GM21619 (cell line): ENCODE results near the gene PRR12.

Experiments used
- ATAC-seq: cut with Tn5 transposase; IDR thresholded peaks from one replicate; pipeline ENCODE4 v1.9.1; 2021; ENCODE audit not compliant: unreplicated experiment

PRR12 gene

DNA sequence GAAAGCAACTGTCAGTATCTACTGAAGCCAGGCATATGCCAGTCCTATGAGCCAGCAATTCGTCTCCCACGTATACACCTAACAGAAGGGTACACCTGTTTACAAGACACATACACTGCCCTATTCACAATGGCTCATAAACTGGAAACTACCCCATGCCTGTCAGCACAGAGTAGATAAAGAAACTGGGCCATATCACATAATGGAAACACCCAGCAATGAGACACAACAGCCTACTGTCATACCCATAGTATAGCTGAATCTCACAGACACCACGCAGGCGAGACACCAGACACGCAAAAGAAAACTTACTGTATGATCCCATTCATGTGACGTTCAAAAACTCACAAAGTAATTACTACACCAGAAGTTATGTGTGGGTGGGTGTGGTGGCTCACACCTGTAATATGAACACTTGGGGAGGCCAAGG, 26.4 kb upstream of the PRR12 start:
- no peak for ATAC-seq

GRCh38 chr19:49565261-49565660, 25.7 kb upstream of the PRR12 start:
- ATAC-seq: no peak

DNA sequence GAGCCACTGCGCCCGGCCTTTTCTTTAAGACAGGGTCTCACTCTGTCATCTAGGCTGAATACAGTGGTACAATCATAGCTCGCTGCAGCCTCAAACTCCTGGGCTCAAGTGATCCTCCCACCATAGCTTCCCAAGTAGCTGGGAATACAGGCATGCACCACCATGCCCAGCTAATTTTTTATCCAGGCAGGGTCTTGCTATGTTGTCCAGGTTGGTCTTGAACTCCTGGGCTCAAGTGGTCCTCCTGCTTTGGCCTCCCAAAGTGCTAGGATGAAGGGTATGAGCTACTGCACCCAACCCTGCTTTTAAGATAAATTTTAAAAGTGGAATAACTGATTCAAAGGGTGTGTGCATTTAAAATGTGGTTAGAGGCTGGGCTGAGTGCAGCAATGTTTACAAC, 24.7 kb upstream of the PRR12 start:
- ATAC-seq: no peak

- ATAC-seq: no peak
These were observed 23.0 kb upstream of the PRR12 start for GRCh38 chr19:49567861-49568441.

DNA sequence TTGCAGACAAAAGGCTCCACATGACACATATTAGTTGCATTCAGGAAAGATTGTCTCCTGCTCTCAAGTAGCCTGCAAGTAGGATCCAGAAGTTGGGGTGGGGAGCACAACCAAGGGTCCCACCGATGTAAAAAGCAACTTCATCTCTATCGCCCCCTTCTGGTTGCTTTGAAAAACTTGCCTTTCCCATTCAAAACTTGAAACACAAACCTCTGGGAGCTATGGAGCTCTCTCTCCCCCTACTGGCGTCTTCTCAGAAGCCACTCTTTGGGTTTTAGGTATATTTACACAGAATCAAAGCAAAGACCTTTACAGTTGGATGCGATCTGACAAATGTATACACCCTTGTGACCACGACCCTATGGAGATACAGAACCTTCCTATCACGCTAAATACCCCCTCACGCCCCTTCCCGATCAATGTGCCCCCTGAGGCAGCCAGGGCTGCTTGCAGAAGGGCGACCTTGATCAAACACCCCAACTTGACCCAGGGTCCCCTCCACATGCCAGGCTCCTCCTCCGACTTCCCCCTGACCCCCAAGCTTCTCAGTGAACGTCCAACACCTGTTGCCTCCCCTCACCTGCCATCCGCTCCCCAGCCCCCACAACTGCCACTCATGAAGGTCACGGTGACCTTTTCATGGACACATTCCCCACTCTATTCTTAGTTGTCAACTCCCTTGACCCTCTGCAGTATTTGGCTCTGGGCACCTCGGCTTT, 20.7 kb upstream of the PRR12 start:
- no peak for ATAC-seq

DNA sequence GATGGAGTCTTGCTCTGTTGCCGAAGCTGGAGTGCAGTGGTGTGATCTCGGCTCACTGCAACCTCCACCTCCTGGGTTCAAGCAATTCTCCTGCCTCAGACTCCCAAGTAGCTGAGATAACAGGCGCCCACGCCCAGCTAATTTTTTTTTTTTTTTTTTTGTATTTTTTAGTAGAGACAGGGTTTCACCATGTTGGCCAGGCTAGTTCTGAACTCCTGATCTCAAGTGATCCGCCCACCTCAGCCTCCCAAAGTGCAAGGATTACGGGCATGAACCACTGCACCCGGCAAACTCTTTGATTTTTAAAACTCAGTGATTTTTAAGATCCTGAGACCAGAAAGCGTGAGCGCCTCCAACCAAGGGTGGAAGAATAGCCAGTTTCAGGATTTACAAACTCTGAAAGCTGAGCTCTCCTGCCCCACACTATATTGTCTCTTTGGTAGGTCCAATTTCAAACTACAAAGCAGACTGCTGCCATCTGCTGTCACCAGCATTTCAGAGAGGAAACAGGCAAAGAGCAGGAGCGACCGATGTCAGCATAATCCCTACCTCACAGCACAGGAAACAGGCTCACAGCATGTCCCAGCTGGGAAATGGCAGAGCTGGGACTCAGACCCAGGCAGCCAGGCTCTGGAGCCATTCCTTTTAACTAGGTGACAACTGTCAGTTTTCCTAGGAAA, 19.8 kb upstream of the PRR12 start:
- ATAC-seq: no peak

DNA sequence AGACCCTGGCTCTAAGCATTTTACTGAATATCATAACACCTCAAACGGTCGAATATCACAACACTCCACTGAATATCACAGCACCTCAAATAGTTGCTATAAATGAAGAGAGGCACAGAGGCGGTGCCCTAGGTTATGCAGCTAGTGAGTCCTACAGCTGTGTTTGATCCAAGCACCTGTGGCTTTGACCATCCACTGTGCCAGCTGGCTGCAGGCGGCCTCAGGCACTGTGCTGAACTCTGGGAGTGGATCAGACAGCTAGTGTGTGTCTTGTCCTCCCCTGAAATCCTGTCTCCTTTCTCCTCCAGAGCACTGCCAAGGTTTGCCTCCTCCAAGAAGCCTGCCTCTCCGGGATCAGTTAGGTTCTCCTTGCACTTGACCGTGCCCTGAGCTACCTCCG, 18.0 kb upstream of the PRR12 start:
- ATAC-seq: no peak

DNA sequence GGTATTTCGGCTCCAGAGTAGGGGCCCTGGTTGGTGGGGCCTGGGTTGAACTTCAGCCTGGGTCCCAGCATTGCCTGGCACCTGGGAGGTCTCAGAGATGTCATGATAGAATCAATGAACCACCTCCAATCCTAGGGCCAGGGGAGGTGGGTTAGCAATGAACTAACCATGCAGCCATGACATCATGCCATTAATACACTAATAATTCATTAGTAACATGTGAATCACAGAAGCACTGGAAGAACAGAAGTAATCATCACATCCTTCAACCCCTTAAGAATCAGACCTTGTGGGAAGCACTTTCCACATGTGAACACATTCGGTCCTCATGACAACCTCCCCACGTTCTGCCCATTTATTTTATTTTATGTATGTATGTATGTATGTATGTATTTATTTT, 17.6 kb upstream of the PRR12 start:
- no peak for ATAC-seq

DNA sequence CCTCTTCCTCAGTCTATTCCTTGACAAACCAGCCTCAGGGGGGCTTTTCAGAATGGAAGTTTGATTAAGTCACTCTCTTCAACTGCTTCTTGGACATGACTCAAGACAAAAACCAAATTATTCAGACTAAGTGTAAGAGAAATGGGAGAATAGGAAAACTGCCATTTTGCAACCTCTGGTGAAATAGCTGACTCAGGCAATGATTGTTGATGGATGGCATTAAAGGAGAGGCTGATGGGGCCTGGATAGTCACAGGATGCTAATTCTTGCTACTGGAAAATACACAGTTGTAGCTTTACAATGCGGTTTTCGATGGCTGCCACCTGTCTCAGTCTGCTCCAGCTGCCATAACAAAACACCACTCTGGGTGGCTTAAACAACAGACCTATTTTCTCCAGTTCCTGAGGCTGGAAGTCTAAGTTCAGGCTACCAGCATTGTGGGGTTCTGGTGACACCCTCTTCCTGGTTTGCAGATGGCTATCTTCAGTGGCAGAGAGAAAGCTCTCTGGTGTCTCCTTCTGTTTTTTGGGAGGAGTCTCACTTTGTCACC, 16.7 kb upstream of the PRR12 start:
- no peak for ATAC-seq

GRCh38 chr19:49579193-49579592, 11.8 kb upstream of the PRR12 start:
- no peak for ATAC-seq

- no peak for ATAC-seq
These were observed 11.1 kb upstream of the PRR12 start for GRCh38 chr19:49579947-49580263.

GRCh38 chr19:49580264-49581006, 10.5 kb upstream of the PRR12 start, which contains the start of gene NOSIP:
TSS of gene NOSIP (minus strand) at chr19:49580556. CDS start at chr19:49560691, 19,865 bp downstream.
- ATAC-seq: peak; percentile 84

GRCh38 chr19:49581007-49581508, 9.9 kb upstream of the PRR12 start, which contains the start of gene PRRG2:
TSS of gene PRRG2 (plus strand) at chr19:49581316. CDS start at chr19:49583220, 1,904 bp downstream.
- no peak for ATAC-seq

DNA sequence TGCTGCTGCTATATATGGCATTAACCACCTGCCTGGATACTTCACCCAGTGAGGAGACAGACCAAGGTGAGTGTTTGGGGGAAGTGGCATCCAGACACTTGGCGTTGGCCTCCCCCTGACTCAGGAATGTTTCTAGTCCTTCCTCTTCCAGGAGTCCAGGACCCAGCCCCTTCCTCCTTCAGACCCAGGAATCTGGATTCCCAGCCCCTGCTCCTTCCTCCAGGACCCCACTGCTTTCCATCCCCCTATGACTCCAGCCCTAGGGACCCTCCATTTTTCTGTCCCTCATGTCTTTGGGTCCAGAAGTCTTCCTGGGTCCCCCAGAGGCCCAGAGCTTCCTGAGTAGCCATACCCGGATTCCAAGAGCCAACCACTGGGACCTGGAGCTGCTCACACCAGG, 7.7 kb upstream of the PRR12 start:
- no peak for ATAC-seq

- ATAC-seq: no peak
These were observed 6.0 kb upstream of the PRR12 start for GRCh38 chr19:49585023-49585422.

DNA sequence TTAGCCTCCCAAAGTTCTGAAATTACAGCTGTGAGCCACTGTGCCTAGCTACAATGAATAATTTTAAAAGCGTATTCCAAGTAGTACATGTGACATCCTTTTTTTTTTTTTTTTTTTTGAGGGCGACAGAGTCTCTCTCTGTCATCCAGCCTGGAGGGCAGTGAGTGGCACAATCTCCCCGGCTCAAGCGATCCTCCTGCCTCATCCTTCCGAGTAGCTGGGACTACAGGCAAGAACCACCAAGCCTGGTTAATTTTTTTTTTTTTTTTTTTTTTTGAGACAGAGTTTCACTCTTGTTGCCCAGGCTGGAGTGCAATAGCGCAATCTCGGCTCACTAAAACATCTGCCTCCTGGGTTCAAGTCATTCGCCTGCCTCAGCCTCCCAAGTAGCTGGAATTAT, 3.8 kb upstream of the PRR12 start:
- no peak for ATAC-seq

- ATAC-seq: no peak
These were observed 2.4 kb upstream of the PRR12 start for GRCh38 chr19:49588365-49589122.

DNA sequence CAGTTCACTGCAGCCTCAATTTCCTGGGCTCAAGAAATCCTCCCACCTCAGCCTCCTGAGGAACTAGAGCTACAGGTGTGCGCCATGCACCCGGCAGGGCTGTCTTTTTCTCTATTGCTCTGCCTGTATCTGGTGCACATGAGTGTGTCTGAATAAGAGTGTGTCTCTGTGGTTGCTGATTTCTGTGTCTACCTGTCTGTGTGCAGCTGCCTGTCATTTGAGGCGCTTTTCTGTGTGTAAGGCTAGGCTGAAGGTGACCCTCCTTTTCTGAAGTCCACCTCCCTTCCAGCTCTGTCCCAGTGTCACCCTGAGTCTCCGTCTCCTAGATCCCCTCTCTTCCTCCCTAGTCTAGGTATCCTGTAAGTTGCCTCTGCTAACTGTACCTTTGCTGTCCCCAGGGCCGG, 1.5 kb upstream of the PRR12 start:
- no peak for ATAC-seq

DNA sequence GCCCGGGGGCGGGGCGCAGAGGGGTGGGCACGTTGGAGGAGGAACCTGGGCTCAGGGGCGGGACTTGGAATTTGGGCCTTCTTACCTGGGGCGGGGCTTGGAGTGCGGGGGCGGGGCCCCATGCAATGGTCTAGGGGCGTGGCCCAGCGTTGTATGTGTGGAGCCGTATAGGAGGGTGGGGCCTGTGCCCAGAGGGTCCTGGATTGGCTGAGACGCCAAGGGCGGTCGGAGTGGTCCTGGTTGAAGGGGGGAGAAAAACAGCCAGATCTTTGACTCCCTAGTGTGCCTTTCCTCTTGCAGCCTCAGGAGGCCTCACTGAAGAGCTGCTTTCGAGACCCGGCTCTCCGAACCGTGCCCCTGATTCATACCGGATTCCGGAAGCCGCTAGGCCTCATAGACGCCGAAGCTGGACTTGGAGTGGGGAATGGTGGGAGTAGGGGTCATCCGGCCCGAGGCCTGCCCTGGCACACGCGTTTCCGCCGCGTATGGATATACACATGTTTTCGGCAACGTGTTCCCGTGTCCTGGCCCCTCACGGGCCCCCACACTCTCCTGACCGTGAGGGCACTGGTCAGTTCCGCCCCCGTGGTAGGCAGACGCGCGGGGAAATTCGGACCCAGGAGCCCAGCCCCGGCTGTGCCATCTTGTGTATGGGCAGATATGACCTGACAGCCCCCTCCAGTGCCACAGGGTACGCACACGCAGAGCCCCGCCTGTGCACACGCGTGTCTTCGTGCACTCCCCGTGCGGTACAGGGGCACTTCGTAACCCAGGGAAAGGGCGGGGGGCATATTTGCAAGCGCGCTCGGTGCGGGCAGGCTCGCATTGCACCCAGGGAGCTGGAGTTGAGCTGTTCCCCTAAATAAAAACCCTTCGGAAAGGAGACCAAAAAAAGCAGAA, 661 bp upstream of the PRR12 start:
- peak; percentile 73 for ATAC-seq
